Ureter (tissue), 1 donor: Measurements from ENCODE around the gene FAM13A. TPM values are rescaled to one million over a fixed set of nuclear protein-coding genes. Genes with fewer than 3 reads are reported as not detected.

Source experiments
- DNase-seq: peaks from one replicate; pipeline ENCODE4 v3.0.0-alpha.2; 2020; ENCODE audit warnings: low spot score
- total RNA-seq: library from RNA; stranded (reverse); gene quantifications from one replicate; pipeline ENCODE4 v1.2.4, GENCODE V29; 2023
- donor health status: DM: yes; HTN: yes; CAD: no.

The FAM13A gene
- total RNA-seq, 1 donor from 2014 or later: 62.1 TPM

GRCh38 chr4:88813013-88813412 lies 244.0 kb downstream of the FAM13A start:
- no peak for DNase-seq

GRCh38 chr4:88812420-88812819 lies 244.6 kb downstream of the FAM13A start:
- DNase-seq: no peak

- no peak for DNase-seq
Observed at GRCh38 chr4:88811904-88812303, 245.1 kb downstream of the FAM13A start.

- DNase-seq: no peak
Observed at GRCh38 chr4:88810325-88810724, 246.7 kb downstream of the FAM13A start.

GRCh38 chr4:88809576-88810219 lies 247.3 kb downstream of the FAM13A start:
- no peak for DNase-seq

GRCh38 chr4:88809101-88809500 lies 247.9 kb downstream of the FAM13A start:
- no peak for DNase-seq

GRCh38 chr4:88807499-88807898 lies 249.5 kb downstream of the FAM13A start:
- DNase-seq: no peak

- DNase-seq: no peak
Observed at GRCh38 chr4:88804234-88804633, 252.8 kb downstream of the FAM13A start.

GRCh38 chr4:88803600-88804096 lies 253.3 kb downstream of the FAM13A start:
- peak; percentile 74 for DNase-seq

GRCh38 chr4:88802585-88803286 lies 254.2 kb downstream of the FAM13A start:
- no peak for DNase-seq

GRCh38 chr4:88802138-88802537 lies 254.8 kb downstream of the FAM13A start:
- DNase-seq: no peak

GRCh38 chr4:88799900-88800299 lies 257.1 kb downstream of the FAM13A start:
- DNase-seq: no peak

- DNase-seq: no peak
Observed at GRCh38 chr4:88797725-88798124, 259.3 kb downstream of the FAM13A start.

- DNase-seq: no peak
Observed at GRCh38 chr4:88796545-88796944, 260.4 kb downstream of the FAM13A start.

- no peak for DNase-seq
Observed at GRCh38 chr4:88794952-88795351, 262.0 kb downstream of the FAM13A start.

GRCh38 chr4:88794087-88794690 lies 262.8 kb downstream of the FAM13A start:
- no peak for DNase-seq

- no peak for DNase-seq
Observed at GRCh38 chr4:88793475-88793874, 263.5 kb downstream of the FAM13A start.

GRCh38 chr4:88792821-88793220 lies 264.2 kb downstream of the FAM13A start:
- no peak for DNase-seq

GRCh38 chr4:88792268-88792781 lies 264.7 kb downstream of the FAM13A start:
- DNase-seq: no peak

- no peak for DNase-seq
Observed at GRCh38 chr4:88791274-88791673, 265.7 kb downstream of the FAM13A start.

GRCh38 chr4:88788895-88789294 lies 268.1 kb downstream of the FAM13A start:
- DNase-seq: no peak

- no peak for DNase-seq
Observed at GRCh38 chr4:88788424-88788823, 268.6 kb downstream of the FAM13A start.

GRCh38 chr4:88786011-88786410 lies 271.0 kb downstream of the FAM13A start:
- DNase-seq: no peak
